ENCODE measurements around the gene GAS6.
"Not testable (repeated sequence)": the region's sequence is repeated elsewhere in the genome, so short reads cannot be mapped to it uniquely, and the experiment has no call there.

Gene GAS6

DNA sequence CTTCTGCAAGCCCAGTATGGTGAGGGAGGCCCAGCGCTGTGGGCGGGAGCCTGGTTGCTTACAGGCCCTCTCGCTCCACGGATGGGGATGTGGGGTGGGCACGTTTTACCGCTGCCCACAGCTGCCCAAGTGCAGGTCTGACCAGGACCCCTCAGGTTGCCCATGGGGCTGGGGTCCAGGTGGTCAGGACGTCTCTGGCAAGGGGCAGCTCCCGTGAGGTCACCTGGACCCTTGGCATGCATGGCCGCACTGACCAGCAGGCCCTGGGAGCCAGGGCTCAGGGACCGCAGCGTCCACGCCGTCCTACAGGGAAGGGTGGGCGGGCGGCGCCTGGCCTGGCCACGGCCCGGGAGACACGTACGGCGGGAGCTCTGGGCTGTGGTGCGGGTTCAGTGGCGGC is 32.8 kb downstream of the GAS6 start:
- POLR2A ChIA-PET: no interaction called here
- no peak overlapping the region for H3K27ac ChIP-seq (ENCODE audit: extremely low read depth, low read depth, low read length)
- no peaks in the 10 kb centered on the region for H3K9me3 ChIP-seq (ENCODE audit: control insufficient read depth, insufficient read depth, low read depth, low read length)
- H3K36me3 ChIP-seq (ENCODE audit: control insufficient read depth in 2 of 2, insufficient read depth in 1 of 2, low read length in 2 of 2): peaks cover 0 to 20% of the 10 kb centered on the region in 2 experiments; a peak in 1 of 3 replicates
- CTCF ChIA-PET: no interaction called here
- no peaks in the 10 kb centered on the region for H3K4me1 ChIP-seq (ENCODE audit: control insufficient read depth, insufficient read depth, low read length)
- H3K4me3 ChIP-seq (ENCODE audit: low read depth, low read length): no peak overlapping the region
- TF ChIP-seq, protein P1, sequence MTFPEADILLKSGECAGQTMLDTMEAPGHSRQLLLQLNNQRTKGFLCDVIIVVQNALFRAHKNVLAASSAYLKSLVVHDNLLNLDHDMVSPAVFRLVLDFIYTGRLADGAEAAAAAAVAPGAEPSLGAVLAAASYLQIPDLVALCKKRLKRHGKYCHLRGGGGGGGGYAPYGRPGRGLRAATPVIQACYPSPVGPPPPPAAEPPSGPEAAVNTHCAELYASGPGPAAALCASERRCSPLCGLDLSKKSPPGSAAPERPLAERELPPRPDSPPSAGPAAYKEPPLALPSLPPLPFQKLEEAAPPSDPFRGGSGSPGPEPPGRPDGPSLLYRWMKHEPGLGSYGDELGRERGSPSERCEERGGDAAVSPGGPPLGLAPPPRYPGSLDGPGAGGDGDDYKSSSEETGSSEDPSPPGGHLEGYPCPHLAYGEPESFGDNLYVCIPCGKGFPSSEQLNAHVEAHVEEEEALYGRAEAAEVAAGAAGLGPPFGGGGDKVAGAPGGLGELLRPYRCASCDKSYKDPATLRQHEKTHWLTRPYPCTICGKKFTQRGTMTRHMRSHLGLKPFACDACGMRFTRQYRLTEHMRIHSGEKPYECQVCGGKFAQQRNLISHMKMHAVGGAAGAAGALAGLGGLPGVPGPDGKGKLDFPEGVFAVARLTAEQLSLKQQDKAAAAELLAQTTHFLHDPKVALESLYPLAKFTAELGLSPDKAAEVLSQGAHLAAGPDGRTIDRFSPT (tag by site-specific recombination; IDR thresholded peaks at IDR 0.05): no peak
- TF ChIP-seq, protein P2, sequence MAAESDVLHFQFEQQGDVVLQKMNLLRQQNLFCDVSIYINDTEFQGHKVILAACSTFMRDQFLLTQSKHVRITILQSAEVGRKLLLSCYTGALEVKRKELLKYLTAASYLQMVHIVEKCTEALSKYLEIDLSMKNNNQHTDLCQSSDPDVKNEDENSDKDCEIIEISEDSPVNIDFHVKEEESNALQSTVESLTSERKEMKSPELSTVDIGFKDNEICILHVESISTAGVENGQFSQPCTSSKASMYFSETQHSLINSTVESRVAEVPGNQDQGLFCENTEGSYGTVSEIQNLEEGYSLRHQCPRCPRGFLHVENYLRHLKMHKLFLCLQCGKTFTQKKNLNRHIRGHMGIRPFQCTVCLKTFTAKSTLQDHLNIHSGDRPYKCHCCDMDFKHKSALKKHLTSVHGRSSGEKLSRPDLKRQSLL (tag by site-specific recombination; IDR thresholded peaks at IDR 0.05): no peak
- TF ChIP-seq IKZF3 (tag by site-specific recombination; IDR thresholded peaks at IDR 0.05): no peak
- TF ChIP-seq ZNF747 (tag by site-specific recombination; IDR thresholded peaks at IDR 0.05): no peak
- TF ChIP-seq, protein P3, sequence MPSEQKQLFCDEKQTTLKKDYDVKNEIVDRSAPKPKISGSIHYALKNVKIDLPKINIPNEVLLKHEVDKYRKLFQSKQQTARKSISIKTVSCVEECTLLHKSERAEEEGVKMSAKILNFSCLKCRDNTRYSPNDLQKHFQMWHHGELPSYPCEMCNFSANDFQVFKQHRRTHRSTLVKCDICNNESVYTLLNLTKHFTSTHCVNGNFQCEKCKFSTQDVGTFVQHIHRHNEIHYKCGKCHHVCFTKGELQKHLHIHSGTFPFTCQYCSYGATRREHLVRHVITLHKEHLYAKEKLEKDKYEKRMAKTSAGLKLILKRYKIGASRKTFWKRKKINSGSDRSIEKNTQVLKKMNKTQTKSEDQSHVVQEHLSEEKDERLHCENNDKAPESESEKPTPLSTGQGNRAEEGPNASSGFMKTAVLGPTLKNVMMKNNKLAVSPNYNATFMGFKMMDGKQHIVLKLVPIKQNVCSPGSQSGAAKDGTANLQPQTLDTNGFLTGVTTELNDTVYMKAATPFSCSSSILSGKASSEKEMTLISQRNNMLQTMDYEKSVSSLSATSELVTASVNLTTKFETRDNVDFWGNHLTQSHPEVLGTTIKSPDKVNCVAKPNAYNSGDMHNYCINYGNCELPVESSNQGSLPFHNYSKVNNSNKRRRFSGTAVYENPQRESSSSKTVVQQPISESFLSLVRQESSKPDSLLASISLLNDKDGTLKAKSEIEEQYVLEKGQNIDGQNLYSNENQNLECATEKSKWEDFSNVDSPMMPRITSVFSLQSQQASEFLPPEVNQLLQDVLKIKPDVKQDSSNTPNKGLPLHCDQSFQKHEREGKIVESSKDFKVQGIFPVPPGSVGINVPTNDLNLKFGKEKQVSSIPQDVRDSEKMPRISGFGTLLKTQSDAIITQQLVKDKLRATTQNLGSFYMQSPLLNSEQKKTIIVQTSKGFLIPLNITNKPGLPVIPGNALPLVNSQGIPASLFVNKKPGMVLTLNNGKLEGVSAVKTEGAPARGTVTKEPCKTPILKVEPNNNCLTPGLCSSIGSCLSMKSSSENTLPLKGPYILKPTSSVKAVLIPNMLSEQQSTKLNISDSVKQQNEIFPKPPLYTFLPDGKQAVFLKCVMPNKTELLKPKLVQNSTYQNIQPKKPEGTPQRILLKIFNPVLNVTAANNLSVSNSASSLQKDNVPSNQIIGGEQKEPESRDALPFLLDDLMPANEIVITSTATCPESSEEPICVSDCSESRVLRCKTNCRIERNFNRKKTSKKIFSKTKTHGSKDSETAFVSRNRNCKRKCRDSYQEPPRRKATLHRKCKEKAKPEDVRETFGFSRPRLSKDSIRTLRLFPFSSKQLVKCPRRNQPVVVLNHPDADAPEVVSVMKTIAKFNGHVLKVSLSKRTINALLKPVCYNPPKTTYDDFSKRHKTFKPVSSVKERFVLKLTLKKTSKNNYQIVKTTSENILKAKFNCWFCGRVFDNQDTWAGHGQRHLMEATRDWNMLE (tag by site-specific recombination; conservative IDR thresholded peaks at IDR 0.05; ENCODE audit: low read depth): no peak
- TF ChIP-seq, protein P4, sequence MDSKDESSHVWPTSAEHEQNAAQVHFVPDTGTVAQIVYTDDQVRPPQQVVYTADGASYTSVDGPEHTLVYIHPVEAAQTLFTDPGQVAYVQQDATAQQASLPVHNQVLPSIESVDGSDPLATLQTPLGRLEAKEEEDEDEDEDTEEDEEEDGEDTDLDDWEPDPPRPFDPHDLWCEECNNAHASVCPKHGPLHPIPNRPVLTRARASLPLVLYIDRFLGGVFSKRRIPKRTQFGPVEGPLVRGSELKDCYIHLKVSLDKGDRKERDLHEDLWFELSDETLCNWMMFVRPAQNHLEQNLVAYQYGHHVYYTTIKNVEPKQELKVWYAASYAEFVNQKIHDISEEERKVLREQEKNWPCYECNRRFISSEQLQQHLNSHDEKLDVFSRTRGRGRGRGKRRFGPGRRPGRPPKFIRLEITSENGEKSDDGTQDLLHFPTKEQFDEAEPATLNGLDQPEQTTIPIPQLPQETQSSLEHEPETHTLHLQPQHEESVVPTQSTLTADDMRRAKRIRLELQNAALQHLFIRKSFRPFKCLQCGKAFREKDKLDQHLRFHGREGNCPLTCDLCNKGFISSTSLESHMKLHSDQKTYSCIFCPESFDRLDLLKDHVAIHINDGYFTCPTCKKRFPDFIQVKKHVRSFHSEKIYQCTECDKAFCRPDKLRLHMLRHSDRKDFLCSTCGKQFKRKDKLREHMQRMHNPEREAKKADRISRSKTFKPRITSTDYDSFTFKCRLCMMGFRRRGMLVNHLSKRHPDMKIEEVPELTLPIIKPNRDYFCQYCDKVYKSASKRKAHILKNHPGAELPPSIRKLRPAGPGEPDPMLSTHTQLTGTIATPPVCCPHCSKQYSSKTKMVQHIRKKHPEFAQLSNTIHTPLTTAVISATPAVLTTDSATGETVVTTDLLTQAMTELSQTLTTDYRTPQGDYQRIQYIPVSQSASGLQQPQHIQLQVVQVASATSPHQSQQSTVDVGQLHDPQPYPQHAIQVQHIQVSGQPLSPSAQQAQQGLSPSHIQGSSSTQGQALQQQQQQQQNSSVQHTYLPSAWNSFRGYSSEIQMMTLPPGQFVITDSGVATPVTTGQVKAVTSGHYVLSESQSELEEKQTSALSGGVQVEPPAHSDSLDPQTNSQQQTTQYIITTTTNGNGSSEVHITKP (tag by site-specific recombination; IDR thresholded peaks at IDR 0.05): no peak
- TF ChIP-seq ZBTB17 (tag by site-specific recombination; IDR thresholded peaks at IDR 0.05): no peak
- no peak for TF ChIP-seq ZNF501 (tag by site-specific recombination; IDR thresholded peaks at IDR 0.05)
- TF ChIP-seq ZNF155 (tag by site-specific recombination; IDR thresholded peaks at IDR 0.05): no peak
- no peak for TF ChIP-seq HOXC10 (CRISPR knock-in tag; IDR thresholded peaks at IDR 0.05)
- TF ChIP-seq ZNF830 (tag by site-specific recombination; IDR thresholded peaks at IDR 0.05; ENCODE audit: low read depth): no peak
- TF ChIP-seq, protein P5, sequence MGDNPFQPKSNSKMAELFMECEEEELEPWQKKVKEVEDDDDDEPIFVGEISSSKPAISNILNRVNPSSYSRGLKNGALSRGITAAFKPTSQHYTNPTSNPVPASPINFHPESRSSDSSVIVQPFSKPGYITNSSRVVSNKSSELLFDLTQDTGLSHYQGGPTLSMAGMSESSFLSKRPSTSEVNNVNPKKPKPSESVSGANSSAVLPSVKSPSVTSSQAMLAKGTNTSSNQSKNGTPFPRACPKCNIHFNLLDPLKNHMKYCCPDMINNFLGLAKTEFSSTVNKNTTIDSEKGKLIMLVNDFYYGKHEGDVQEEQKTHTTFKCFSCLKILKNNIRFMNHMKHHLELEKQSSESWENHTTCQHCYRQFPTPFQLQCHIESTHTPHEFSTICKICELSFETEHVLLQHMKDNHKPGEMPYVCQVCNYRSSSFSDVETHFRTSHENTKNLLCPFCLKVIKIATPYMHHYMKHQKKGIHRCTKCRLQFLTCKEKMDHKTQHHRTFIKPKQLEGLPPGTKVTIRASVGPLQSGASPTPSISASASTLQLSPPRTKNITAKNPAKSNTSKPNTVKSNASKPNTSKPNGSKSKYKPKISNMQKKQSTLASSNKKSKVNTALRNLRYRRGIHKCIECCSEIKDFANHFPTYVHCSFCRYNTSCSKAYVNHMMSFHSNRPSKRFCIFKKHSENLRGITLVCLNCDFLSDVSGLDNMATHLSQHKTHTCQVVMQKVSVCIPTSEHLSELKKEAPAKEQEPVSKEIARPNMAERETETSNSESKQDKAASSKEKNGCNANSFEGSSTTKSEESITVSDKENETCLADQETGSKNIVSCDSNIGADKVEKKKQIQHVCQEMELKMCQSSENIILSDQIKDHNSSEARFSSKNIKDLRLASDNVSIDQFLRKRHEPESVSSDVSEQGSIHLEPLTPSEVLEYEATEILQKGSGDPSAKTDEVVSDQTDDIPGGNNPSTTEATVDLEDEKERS (tag by site-specific recombination; IDR thresholded peaks at IDR 0.05): no peak

DNA sequence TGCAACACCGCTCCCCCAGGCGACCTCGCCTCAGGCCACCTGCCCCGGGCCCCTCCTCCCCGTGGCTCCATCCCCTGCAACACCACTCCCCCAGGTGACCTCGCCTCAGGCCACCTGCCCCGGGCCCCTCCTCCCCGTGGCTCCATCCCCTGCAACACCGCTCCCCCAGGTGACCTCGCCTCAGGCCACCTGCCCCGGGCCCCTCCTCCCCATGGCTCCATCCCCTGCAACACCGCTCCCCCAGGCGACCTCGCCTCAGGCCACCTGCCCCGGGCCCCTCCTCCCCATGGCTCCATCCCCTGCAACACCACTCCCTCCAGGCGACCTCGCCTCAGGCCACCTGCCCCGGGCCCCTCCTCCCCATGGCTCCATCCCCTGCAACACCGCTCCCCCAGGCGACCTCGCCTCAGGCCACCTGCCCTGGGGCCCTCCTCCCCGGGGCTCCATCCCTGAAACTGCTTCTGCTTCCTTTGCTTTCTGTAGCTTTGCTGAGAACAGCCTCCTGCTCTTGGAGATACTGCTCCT is 33.4 kb downstream of the GAS6 start:
- H3K4me3 ChIP-seq (ENCODE audit: low read depth, low read length); H3K4me1 ChIP-seq (ENCODE audit: control insufficient read depth, insufficient read depth, low read length); POLR2A ChIA-PET; H3K27ac ChIP-seq (ENCODE audit: extremely low read depth, low read depth, low read length); H3K9me3 ChIP-seq (ENCODE audit: control insufficient read depth, insufficient read depth, low read depth, low read length); CTCF ChIA-PET: not testable (repeated sequence)
- peaks cover 0 to 23% of the 10 kb centered on the region in 2 experiments; a peak in 1 of 3 replicates for H3K36me3 ChIP-seq (ENCODE audit: control insufficient read depth in 2 of 2, insufficient read depth in 1 of 2, low read length in 2 of 2)

All from HEK293 (cell line).